HPDE6-E6E7 (cell line): Measurements from ENCODE around the gene GMDS.

ENCODE experiments used
- DNase-seq: peaks from one replicate; pipeline ENCODE4 v3.0.0; 2011; ENCODE audit warnings: missing footprints; ENCODE audit errors: extremely low spot score

GMDS gene

GRCh38 chr6:1832844-1833787 is 412.3 kb downstream of the GMDS start:
- no peak for DNase-seq

GRCh38 chr6:1832358-1832757 is 413.0 kb downstream of the GMDS start:
- DNase-seq: no peak

GRCh38 chr6:1827984-1828793 is 417.2 kb downstream of the GMDS start:
- DNase-seq: no peak

GRCh38 chr6:1825926-1826325 is 419.5 kb downstream of the GMDS start:
- DNase-seq: no peak

GRCh38 chr6:1825277-1825676 is 420.1 kb downstream of the GMDS start:
- no peak for DNase-seq

GRCh38 chr6:1821513-1822183 is 423.8 kb downstream of the GMDS start:
- DNase-seq: no peak

GRCh38 chr6:1821164-1821512 is 424.3 kb downstream of the GMDS start:
- no peak for DNase-seq

GRCh38 chr6:1820714-1821113 is 424.7 kb downstream of the GMDS start:
- no peak for DNase-seq

GRCh38 chr6:1820165-1820564 is 425.2 kb downstream of the GMDS start:
- no peak for DNase-seq

GRCh38 chr6:1819007-1819406 is 426.4 kb downstream of the GMDS start:
- DNase-seq: no peak

- DNase-seq: no peak
Measured at GRCh38 chr6:1817033-1817761, 428.2 kb downstream of the GMDS start.

- DNase-seq: no peak
Measured at GRCh38 chr6:1815827-1816452, 429.5 kb downstream of the GMDS start.

- no peak for DNase-seq
Measured at GRCh38 chr6:1814279-1814678, 431.1 kb downstream of the GMDS start.

- no peak for DNase-seq
Measured at GRCh38 chr6:1812487-1812886, 432.9 kb downstream of the GMDS start.

- no peak for DNase-seq
Measured at GRCh38 chr6:1812034-1812433, 433.4 kb downstream of the GMDS start.

GRCh38 chr6:1810880-1811279 is 434.5 kb downstream of the GMDS start:
- DNase-seq: no peak

GRCh38 chr6:1809291-1809988 is 436.0 kb downstream of the GMDS start:
- DNase-seq: no peak

- no peak for DNase-seq
Measured at GRCh38 chr6:1806935-1807334, 438.5 kb downstream of the GMDS start.

GRCh38 chr6:1802491-1803395 is 442.7 kb downstream of the GMDS start:
- DNase-seq: no peak
